ENCODE measurements around the gene PARD3. TPM values are rescaled to one million over a fixed set of nuclear protein-coding genes. Genes with fewer than 3 reads are reported as not detected.

Gene PARD3
- total RNA-seq, 1 experiment from 2014 or later, result 19.3 TPM

DNA sequence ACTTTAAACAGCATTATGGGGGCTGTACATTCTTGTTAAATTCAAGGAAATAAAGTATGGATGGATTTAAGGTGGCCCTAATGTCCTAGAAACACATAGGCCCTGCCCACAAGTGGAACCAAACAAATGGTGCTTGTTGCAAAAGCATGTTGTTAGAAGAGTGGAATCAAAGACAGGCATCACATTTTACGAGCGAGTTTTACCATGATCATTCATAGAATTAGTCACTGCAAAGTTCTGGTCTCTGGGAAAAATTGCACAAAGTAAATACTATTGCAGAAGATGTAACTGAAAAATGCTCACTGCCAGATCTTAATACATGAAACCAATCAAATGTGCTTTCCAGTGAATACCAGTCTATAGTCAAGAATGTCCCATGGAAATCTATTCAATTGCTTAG lies 677.1 kb downstream of the PARD3 start:
- no peak for DNase-seq (ENCODE audit: low spot score)

DNA sequence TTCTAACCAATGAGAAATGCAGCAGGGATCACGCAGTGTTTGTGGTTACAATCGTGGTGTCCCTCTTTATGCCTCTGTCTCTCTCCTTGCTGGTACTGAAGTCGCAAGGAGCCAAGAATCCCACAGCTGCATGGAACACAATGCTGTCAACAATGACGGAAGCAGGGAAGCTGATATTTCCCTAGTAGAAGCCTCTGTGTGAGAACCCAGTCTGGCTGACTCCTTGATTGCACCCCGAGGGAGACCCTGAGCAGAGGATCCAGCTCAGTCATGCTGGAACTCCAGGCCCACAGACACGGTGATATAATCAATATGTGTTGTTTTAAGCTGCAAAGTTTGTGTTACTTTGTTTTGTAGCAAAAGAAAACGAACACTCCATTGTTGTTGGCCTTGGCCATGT lies 677.9 kb downstream of the PARD3 start:
- no peak for DNase-seq (ENCODE audit: low spot score)

DNA sequence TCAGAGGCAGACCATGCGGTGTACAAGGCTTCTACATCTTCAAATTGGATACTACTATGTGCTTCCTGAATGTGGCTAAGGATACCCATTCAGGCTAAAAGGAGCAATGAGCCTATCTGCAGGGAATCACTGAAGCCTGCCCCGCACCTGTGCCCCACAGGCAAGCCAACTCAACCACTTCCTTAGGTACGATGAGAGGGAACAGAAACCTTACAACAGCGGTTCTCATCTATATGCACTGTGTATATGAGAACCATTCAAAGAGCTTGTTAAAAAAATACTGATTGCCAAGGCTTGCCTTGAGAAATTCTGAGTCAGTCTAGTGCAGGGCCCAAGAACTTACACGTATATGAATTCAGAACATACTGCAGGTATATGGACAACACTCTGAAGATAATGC lies 679.6 kb downstream of the PARD3 start:
- no peak for DNase-seq (ENCODE audit: low spot score)

DNA sequence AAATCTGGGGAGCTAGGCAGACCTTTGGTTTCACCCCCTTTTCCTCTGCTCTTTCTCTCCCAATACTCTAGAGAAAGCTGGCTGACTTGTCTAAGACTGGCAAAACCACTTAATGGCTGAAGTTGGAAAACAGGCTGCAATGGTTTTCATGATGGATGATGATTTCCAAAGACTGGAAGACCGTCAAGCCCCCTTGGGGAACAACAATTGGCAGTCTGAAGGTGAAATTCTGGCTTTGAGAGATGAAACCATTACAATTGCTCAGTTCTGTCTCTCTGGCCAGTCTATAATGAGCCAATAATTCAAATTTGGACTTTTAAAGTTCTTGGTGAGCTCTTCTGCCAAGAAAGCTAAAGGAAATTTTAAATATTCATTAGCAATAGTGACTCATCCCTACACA lies 680.5 kb downstream of the PARD3 start:
- no peak for DNase-seq (ENCODE audit: low spot score)

DNA sequence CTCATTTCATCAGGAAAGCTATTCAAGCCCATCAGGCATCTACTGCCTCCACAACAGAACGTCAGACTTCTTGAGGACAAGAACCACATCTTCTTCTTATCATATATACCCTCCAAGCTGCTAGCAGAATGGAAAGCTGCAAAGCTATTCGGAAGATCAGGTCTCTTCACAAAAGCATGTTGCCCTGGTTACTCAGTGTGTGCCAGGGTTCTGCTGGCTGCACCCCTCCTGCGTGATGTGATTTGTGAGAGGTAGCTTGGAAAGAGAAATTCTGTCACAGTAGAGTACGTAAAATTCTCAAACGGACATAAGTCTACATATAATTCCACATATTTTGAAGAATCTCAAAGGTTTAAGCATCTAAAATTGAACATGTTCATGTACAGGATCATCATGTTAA lies 681.7 kb downstream of the PARD3 start:
- DNase-seq (ENCODE audit: low spot score), result no peak

DNA sequence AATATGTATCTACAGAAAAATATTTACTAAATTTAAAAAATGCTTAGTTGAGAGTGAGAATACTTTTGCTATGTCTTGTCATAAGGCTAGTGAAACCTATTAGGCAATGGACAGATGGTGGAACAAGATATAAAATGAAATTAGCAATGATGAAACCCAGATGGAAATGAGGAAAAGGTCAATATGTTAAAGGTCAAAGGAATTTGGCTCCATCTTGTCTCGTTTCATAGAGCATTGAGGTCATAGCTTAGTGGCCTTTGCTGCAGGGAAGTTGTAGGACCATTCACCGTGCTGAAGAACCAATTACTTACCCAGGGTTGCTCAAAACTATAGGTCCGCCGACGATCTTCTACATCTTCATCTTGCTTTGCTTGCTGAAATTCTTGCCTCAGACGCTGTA lies 683.9 kb downstream of the PARD3 start:
- DNase-seq (ENCODE audit: low spot score), result no peak

DNA sequence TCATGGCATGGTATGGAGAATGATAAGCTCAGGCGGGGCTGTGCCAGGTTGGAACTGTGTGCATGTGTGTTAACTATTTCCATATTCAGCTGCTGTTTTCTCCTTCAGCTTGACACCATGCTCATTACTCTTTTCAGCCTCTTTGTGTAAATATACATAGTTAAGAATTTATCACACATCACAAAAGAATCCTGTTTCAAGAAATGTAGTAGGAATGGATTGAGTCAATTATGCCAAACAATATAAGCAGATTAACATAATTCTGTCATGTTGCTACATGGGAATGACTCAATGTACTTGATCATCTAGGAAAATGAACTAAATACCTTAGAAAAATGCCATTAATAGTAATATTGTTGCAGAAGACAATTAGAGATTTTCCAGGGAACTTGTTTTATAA lies 687.4 kb downstream of the PARD3 start:
- DNase-seq (ENCODE audit: low spot score), result no peak

DNA sequence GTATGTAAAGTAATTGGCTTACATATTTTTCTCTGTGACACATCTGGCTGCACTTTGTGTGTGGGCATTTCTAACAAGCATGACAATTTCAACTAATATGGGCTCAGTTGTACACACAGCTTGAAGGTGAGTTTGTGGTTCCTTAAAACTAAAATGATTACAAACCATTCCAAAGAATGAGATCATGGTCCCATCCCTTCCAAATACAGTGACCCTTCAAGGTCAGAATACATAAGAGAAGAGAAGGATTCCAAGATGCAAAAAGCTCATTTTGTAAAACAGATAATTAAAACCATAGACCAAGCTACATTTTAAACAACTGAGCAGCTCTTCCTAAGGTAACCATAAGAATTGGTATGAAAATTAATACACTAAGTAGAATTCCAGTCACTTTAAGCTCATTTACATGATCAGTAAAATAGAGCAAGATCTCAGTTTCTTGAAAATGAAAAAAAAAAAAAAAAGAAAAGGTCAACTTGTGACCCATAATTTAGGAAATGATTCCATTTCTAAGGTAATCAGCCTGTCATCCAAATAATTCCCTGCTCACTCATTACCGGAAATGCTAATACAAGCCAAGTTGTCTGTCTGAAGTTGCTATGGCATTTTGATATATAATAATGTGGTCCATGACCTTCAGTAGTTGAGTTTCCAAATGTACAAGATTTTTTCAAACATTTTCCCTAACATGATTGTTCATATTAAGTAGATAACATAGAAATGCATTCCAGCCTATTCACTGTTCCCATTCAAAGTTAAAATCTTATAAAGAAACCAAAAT lies 688.5 kb downstream of the PARD3 start:
- no peak for DNase-seq (ENCODE audit: low spot score)

DNA sequence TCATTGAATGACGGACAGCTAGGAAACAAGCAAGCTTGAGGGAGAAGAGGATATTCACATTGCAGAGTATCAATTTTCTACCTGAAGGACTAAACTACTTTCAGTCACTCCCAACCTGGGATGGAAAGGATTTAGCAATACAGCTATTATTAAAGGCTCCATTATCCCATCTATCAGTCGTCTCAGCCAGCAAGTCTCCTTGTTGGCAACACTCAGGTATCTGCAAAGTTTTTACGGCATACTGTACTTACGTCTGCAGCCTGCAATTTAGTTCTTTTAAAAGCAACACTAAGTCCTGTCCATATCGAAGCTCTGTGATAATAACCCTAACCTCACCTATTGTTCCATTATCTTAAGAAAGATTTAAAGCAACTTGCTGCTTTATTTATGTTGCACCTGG lies 689.4 kb downstream of the PARD3 start:
- DNase-seq (ENCODE audit: low spot score), result no peak

DNA sequence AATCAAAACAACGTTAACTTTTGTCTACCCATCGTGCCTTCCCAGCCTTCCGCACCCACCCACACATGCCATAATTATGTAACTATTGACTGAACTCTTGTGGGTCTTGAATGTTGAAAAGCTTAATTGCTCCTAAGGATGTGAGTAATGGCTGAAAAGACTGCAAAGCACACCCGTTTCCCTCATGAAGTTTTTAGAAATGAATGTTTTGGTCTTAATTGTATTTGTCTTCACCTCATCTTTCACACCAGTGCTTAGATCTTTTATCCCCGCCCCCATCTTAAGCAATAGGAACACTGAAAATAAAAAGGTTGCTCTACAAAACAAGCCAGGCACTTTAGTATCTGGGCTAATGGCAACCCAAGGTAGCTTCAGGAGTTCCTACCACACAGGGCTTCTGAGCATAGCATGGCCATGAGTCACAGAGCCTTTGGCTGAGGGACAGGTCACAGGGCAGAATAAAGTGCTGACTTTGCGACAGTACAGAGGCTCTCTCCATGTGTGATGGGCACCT lies 690.5 kb downstream of the PARD3 start:
- peak; percentile 68 for DNase-seq (ENCODE audit: low spot score)

DNA sequence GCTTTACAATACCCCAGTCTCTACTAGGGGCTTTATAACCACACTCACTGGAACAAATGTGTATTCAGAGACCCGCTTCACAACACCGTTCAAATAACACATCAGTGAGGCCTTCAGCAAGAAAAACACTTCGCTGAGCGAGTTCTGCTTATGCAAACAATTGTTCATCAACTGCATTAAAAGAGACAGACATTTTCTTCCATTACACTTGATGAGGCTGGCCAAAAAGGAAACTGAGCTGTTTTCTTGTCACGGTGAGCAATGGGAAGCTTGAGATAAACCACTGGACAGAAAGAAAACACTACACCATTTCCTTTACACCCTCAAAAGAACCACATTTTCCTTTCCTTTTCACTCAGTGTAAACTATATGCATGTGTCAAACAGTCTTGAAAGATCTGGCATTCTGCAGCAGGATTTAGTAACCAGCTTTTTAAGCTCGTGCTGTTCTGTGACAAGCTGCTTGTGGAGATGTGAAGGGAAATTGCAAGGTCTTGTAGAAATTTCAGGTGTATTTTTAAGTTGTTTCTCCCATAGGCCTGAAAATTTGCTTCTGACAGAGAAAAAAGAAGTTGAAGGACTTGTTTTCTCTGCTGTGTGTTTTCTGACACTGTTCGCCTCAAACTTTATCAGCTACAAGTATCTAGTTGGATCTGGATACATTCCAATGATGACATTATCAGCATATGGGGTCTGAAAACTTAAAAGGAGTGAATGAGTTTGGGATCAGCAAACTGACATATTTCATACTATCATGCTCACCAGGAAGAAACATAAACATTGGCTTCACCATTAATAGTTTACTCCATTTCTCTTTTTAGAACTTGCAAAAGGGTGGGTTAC lies 693.1 kb downstream of the PARD3 start:
- DNase-seq (ENCODE audit: low spot score), result no peak

DNA sequence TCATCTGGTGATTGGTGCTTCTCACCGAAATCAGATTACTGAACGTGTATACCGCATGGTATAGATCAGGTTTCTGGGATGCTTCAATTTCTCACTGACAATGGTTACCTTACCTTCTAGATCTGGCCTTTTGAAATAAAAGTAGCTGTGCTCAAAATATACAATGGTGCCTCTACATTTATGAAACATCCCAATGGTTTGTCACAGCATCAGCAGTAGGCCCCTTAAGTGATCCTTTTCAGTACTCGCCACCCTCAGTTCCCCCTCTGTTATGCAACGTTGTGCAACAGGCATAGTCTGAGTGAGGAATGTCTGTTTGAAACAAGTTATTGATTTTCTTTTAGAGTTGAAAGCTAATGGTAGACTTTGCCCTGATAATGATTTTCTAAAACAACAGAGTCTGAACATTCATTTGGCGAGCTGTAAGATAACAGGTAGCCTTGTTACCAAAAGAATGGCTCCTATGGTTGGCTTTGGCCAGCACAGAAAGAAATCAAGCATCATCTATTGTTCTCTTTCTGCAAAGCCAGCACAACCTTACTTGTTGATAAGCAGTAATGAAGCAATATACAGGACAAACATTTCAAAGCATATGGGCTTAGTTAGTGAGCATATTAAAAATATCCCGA lies 693.9 kb downstream of the PARD3 start:
- no peak for DNase-seq (ENCODE audit: low spot score)

DNA sequence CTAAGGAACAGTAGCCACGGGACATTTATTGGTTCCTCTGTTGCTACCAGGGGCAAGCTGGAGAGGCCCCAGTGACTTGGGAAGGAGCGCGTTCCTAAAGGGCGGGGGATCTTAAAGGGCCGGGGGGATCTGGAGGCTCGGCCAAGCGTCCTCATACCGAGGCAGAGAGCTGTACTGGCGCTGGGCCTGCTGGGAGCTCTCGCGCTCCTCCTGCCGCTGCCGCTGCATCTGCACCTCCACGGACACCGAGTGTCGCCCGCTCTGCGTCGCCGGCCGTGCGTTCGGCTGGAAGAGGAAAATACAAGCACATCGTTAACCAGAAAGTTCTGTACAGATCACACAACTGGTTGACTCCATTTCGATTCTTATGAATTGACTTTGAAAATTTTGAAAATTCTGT lies 695.6 kb downstream of the PARD3 start:
- no peak for DNase-seq (ENCODE audit: low spot score)

DNA sequence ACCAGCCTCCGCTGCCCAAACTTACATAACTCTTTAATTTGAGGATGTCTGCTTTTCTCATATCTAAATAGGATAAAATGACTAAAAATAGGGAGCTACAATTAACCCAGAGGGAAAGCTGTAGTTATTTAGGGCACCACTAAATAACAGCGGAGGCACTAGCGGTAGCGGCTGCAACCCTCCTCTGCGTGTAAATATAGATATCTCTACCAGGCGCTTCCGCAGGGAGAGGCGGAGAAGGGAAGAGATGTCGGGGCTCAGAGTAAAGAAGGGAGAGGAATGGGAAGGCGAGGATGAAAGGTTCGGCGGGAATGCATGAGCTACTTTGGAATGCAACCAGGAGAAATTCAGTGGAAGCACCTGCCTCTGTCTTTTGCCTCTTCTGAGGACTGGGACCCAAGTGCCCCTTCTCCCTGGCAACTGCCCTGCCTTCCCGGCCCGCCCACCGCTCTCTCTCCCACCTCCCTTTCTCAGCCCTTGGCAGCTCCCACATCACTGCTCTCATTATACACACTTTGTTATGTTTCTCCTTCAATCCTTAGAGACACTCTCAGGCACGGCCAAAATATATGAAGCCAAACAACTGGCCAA lies 698.3 kb downstream of the PARD3 start:
- DNase-seq (ENCODE audit: low spot score), result no peak

DNA sequence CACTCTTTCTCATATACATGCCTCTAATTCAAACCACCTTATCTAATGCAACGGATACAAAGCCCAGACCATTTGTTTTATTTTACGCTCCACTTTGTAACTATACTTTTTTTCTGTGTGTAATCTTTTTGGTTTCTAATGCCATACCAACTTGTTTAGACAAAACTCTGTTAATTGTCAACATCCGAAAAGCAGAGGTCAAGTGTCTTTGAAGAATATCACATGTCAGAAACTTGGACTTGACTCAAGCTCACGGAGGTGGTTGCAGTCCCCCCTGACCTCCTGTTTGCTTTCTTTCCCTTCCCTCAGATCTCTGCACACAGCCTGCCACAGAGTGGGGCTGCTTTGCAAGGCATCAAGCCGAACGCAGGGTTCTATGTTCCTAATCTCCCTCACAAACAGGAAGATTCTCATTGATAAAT lies 698.9 kb downstream of the PARD3 start:
- peak; percentile 56 for DNase-seq (ENCODE audit: low spot score)

DNA sequence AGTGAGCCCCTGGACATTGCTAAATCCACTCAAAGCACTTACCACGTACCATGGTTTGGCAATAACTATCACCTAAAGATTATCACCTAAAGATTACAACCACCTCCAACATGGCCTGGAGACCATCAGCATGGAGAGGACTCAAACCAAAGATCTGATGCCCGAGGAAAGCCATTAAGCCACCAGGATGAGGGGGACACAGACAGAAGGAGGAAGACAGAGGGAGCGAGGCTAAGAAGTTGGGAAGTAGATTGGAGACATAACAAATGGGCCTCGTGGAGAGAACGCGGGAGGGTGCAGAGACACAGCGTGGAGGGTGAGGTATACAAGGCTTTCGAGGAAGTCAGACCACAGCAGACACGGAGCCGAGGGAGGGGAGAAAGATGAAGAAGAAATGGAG lies 700.2 kb downstream of the PARD3 start:
- no peak for DNase-seq (ENCODE audit: low spot score)

DNA sequence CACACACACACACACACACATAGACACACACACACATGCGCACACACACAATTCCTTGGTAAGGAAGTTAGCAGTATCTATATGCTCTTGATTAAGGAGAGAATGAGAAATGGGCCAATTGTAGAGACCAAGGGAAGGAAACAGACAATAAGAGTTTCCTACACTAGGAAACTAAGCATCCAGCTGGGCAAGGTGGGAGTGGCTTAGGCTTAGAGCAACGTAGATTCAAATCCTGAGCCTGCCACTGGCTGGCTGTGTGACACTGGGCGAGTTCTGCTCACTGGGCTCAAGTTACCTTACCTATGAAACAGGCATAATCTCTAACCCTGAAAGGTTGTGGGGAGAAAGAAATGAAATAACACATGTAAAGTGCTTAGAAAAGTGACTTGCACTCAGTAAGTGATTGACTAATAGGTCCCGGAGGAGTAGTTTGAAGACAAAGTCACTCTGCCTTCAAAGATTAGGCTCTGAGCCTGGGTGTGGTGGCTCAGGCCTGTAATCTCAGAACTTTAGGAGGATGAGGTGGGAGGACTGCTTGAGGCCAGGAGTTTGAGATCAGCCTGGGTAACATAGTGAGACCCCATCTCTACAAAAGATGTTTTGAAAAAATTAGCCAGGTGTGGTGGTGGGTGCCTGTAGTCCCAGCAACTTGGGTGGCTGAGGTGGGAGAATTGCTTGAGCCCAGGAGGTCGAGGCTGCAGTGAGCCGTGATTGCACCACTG lies 701.4 kb downstream of the PARD3 start:
- DNase-seq (ENCODE audit: low spot score), result no peak

DNA sequence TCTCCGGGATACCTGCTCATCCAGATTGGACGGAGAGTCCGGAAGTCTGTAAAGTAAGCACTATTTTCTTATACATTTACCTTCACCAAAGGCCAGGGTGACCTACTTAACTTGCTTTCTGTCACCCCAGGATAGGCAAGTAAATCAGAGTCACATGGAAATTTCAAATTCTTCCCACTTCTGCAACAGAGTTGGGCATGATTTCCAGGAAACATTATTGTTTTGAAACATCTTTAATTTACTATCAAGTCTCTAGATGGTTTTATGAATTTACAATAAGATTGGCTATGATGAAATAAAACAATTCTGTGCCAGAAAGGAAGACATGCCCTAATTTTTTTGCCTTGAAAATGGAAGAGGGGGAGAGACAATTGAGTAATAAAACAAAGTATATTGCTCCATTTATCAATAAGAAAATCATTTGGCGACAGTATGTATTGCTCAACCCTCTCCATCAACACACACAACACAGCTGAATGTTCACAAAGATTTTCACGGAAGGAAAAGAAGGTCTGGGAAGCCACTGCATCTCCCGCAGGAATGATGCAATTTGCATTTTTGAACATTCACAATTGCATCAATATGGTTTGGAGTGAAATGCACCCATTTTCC lies 702.8 kb downstream of the PARD3 start:
- DNase-seq (ENCODE audit: low spot score), result no peak

DNA sequence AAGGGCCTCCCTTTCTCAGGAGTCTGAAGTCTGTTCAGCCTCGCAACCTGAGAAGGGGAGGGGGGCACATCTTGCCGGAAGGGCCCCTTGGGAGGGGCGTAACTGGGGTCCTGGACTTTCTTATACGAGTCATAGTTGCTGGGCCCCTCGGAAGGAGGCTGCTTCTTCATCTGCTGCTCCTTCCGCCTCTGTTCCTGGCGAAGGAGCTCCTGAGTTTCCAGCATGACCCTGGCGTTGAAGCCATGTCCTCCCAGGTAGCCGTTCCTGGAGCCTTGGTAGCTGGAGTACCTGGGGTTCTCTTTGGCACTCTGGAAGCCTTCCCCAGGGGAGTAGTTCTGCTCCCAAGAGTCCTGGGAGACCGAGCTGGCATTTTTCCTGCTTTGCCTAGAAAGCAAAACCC lies 703.9 kb downstream of the PARD3 start:
- DNase-seq (ENCODE audit: low spot score), result no peak

DNA sequence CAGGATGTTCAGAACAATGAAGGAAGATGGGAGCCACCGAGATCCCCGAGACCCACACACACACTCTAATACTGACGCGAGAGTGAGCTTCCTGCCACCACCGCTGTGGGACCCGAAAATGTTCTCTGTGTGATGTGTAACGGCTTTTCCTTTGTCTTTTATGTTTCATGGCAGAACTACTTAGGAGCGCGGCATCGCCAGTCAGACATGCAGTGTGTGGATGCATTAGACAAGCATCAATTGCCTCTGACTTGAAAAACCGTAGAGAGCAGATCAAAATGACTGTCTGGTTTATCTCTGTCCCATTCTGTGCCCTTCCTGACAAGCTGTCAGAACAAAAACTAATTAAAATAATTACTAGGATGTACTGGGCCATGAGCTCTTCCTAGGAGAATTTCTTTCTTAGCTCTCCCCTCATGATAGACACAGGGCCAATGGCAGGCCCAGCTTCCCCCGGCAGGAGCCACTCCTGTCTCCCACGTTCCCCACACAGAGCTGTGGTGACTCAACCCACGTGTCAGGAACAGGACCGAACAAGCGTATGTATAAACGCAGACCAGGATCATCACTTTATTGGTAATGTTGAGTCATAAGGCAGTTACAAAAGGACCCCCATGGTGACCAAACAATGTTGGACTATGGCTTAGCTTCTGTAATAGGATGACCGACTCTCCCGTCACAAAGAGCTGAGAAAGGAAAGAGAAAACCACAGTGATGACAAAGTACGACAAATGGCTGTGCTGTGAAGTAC lies 705.0 kb downstream of the PARD3 start:
- no peak for DNase-seq (ENCODE audit: low spot score)
